ENCODE data around the gene CDC7.
"Not testable (repeated sequence)": the region's sequence is repeated elsewhere in the genome, so short reads cannot be mapped to it uniquely, and the experiment has no call there.

CDC7 gene

DNA sequence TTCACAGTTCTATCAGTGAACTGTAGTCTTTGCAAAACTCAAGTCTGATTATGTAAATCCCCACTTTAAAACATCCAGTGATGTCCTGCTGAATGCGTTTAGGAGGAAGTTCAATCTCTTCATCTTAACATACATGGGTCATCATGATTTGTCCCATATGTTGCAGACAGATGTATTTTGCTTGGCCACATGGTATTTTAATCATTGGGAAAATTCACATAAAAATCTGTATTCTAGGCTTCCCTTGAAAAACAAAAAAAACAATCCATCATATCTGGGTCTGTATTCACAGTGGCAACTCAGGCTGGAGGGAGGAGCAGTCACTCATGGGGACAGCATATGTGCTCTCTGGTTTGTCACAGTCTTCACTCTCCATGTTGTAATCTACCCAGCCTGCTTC lies 44.8 kb upstream of the CDC7 start:
- ATAC-seq, result no peak
- TF ChIP-seq OSR1 (CRISPR knock-in tag; IDR thresholded peaks at IDR 0.05) (no peak), ARNTL (CRISPR knock-in tag; IDR thresholded peaks at IDR 0.05; ENCODE audit: borderline replicate concordance, low read depth) (no peak), PPARA (CRISPR knock-in tag; IDR thresholded peaks at IDR 0.05; ENCODE audit: borderline replicate concordance) (no peak), GLIS3 (CRISPR knock-in tag; IDR thresholded peaks at IDR 0.05) (no peak), ZNF8 (CRISPR knock-in tag; IDR thresholded peaks at IDR 0.05) (no peak), ZNF70 (CRISPR knock-in tag; IDR thresholded peaks at IDR 0.05) (no peak), CSDC2 (CRISPR knock-in tag; IDR thresholded peaks at IDR 0.05) (no peak), TOX (CRISPR knock-in tag; IDR thresholded peaks at IDR 0.05; ENCODE audit: borderline replicate concordance) (no peak), SNAI2 (CRISPR knock-in tag; IDR thresholded peaks at IDR 0.05) (no peak), ZFP3 (CRISPR knock-in tag; IDR thresholded peaks at IDR 0.05) (no peak), ZFP30 (CRISPR knock-in tag; IDR thresholded peaks at IDR 0.05) (no peak), TCF4 (CRISPR knock-in tag; IDR thresholded peaks at IDR 0.05; ENCODE audit: borderline replicate concordance) (no peak), RARB (CRISPR knock-in tag; IDR thresholded peaks at IDR 0.05) (no peak), ESRRG (CRISPR knock-in tag; IDR thresholded peaks at IDR 0.05) (no peak)
- TF ChIP-seq, protein P1, sequence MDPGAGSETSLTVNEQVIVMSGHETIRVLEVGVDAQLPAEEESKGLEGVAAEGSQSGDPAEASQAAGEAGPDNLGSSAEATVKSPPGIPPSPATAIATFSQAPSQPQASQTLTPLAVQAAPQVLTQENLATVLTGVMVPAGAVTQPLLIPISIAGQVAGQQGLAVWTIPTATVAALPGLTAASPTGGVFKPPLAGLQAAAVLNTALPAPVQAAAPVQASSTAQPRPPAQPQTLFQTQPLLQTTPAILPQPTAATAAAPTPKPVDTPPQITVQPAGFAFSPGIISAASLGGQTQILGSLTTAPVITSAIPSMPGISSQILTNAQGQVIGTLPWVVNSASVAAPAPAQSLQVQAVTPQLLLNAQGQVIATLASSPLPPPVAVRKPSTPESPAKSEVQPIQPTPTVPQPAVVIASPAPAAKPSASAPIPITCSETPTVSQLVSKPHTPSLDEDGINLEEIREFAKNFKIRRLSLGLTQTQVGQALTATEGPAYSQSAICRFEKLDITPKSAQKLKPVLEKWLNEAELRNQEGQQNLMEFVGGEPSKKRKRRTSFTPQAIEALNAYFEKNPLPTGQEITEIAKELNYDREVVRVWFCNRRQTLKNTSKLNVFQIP (CRISPR knock-in tag; IDR thresholded peaks at IDR 0.05; ENCODE audit: borderline replicate concordance, low read depth), result no peak
- TF ChIP-seq, protein P2, sequence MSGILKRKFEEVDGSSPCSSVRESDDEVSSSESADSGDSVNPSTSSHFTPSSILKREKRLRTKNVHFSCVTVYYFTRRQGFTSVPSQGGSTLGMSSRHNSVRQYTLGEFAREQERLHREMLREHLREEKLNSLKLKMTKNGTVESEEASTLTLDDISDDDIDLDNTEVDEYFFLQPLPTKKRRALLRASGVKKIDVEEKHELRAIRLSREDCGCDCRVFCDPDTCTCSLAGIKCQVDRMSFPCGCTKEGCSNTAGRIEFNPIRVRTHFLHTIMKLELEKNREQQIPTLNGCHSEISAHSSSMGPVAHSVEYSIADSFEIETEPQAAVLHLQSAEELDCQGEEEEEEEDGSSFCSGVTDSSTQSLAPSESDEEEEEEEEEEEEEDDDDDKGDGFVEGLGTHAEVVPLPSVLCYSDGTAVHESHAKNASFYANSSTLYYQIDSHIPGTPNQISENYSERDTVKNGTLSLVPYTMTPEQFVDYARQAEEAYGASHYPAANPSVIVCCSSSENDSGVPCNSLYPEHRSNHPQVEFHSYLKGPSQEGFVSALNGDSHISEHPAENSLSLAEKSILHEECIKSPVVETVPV (CRISPR knock-in tag; IDR thresholded peaks at IDR 0.05), result no peak
- TF ChIP-seq, protein P3, sequence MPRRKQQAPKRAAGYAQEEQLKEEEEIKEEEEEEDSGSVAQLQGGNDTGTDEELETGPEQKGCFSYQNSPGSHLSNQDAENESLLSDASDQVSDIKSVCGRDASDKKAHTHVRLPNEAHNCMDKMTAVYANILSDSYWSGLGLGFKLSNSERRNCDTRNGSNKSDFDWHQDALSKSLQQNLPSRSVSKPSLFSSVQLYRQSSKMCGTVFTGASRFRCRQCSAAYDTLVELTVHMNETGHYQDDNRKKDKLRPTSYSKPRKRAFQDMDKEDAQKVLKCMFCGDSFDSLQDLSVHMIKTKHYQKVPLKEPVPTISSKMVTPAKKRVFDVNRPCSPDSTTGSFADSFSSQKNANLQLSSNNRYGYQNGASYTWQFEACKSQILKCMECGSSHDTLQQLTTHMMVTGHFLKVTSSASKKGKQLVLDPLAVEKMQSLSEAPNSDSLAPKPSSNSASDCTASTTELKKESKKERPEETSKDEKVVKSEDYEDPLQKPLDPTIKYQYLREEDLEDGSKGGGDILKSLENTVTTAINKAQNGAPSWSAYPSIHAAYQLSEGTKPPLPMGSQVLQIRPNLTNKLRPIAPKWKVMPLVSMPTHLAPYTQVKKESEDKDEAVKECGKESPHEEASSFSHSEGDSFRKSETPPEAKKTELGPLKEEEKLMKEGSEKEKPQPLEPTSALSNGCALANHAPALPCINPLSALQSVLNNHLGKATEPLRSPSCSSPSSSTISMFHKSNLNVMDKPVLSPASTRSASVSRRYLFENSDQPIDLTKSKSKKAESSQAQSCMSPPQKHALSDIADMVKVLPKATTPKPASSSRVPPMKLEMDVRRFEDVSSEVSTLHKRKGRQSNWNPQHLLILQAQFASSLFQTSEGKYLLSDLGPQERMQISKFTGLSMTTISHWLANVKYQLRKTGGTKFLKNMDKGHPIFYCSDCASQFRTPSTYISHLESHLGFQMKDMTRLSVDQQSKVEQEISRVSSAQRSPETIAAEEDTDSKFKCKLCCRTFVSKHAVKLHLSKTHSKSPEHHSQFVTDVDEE (CRISPR knock-in tag; IDR thresholded peaks at IDR 0.05), result no peak
- TF ChIP-seq, protein P4, sequence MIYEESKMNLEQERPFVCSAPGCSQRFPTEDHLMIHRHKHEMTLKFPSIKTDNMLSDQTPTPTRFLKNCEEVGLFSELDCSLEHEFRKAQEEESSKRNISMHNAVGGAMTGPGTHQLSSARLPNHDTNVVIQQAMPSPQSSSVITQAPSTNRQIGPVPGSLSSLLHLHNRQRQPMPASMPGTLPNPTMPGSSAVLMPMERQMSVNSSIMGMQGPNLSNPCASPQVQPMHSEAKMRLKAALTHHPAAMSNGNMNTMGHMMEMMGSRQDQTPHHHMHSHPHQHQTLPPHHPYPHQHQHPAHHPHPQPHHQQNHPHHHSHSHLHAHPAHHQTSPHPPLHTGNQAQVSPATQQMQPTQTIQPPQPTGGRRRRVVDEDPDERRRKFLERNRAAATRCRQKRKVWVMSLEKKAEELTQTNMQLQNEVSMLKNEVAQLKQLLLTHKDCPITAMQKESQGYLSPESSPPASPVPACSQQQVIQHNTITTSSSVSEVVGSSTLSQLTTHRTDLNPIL (CRISPR knock-in tag; IDR thresholded peaks at IDR 0.05; ENCODE audit: low read depth), result no peak
- TF ChIP-seq, protein P5, sequence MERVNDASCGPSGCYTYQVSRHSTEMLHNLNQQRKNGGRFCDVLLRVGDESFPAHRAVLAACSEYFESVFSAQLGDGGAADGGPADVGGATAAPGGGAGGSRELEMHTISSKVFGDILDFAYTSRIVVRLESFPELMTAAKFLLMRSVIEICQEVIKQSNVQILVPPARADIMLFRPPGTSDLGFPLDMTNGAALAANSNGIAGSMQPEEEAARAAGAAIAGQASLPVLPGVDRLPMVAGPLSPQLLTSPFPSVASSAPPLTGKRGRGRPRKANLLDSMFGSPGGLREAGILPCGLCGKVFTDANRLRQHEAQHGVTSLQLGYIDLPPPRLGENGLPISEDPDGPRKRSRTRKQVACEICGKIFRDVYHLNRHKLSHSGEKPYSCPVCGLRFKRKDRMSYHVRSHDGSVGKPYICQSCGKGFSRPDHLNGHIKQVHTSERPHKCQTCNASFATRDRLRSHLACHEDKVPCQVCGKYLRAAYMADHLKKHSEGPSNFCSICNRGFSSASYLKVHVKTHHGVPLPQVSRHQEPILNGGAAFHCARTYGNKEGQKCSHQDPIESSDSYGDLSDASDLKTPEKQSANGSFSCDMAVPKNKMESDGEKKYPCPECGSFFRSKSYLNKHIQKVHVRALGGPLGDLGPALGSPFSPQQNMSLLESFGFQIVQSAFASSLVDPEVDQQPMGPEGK (CRISPR knock-in tag; IDR thresholded peaks at IDR 0.05; ENCODE audit: borderline replicate concordance), result no peak

DNA sequence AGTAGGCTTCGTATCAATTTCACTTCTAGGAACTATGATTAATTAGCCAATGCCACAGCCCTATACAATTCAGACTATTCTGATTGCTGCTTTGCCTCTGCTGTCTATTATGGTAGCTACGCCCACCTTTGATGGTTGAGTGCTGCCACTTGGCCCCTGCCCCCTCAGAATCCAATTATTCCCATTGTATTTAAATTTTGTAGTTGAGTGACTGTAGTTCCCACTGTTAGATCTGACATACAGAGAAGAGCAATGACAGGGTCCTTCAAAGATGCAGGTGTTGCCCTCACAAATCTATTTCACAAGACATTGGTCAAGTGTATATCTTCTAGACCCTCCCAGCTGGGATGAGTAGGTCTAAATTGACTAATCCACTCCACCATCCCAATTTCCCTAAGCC lies 35.3 kb upstream of the CDC7 start:
- ATAC-seq, result not testable (repeated sequence)

DNA sequence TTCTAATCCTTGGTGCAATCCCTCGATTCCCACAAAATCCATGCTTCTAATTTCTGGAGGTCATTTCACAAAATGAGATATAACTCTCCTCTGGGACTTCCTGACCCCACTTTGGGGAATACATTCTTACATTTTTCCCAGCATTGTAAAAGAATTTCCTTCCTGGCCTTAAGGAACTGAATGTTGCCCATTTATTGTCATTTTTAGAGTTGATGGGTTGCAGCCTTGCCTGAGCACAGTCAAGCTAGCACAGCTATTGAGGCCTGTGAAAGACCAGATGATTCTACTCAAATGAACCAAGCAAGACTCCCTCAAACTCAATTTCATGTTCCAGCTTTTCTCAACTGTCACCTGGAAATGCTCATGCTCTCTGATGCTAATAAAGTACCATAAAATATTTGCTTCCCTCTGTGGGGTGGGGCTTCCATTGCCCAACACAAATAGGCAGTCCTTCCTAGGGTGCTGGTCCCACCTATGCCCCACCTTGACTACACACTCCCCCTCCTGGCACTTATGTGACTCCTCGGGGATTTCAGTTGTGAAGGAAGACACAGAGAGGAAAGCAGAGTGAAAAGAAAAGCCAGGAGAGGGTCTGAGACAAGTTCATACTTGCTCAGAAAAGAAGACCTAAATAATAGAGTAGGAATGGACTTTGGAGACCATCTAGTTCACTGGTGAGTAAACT lies 24.0 kb upstream of the CDC7 start:
- no peak for ATAC-seq
- TF ChIP-seq RARB (CRISPR knock-in tag; IDR thresholded peaks at IDR 0.05), result no peak
- TF ChIP-seq PPARA (CRISPR knock-in tag; IDR thresholded peaks at IDR 0.05; ENCODE audit: borderline replicate concordance), result no peak
- TF ChIP-seq, protein P1 (CRISPR knock-in tag; IDR thresholded peaks at IDR 0.05; ENCODE audit: borderline replicate concordance, low read depth), result no peak
- no peak for TF ChIP-seq ZNF565 (CRISPR knock-in tag; conservative IDR thresholded peaks at IDR 0.05; ENCODE audit: low read depth)
- TF ChIP-seq TOX (CRISPR knock-in tag; IDR thresholded peaks at IDR 0.05; ENCODE audit: borderline replicate concordance), result no peak
- TF ChIP-seq, protein P2 (CRISPR knock-in tag; IDR thresholded peaks at IDR 0.05), result no peak
- TF ChIP-seq ZFP3 (CRISPR knock-in tag; IDR thresholded peaks at IDR 0.05), result no peak
- TF ChIP-seq, protein P3 (CRISPR knock-in tag; IDR thresholded peaks at IDR 0.05), result no peak
- TF ChIP-seq SNAI2 (CRISPR knock-in tag; IDR thresholded peaks at IDR 0.05), result no peak
- TF ChIP-seq ZFP30 (CRISPR knock-in tag; IDR thresholded peaks at IDR 0.05), result no peak
- TF ChIP-seq ARNTL (CRISPR knock-in tag; IDR thresholded peaks at IDR 0.05; ENCODE audit: borderline replicate concordance, low read depth), result no peak
- no peak for TF ChIP-seq BACH2 (CRISPR knock-in tag; IDR thresholded peaks at IDR 0.05; ENCODE audit: borderline replicate concordance)
